ENCODE data around the gene LIPG.

GRCh38 chr18:49563701-49564517 lies 2.1 kb downstream of the LIPG start:
- no peak for TF ChIP-seq CTCF (IDR thresholded peaks at IDR 0.05)
- no peak for TF ChIP-seq POLR2A (IDR thresholded peaks at IDR 0.05)
